NCI-H1694 treated with DMSO at 0.1 percent for 48 hours (cell line): ENCODE results near the gene CDCA3.
"Not testable (repeated sequence)": the region's sequence is repeated elsewhere in the genome, so short reads cannot be mapped to it uniquely, and the experiment has no call there.

Experiments used
- DNase-seq: peaks from one replicate; lab custom pipeline; 2025; lab: John Stamatoyannopoulos, UW

Gene CDCA3

DNA sequence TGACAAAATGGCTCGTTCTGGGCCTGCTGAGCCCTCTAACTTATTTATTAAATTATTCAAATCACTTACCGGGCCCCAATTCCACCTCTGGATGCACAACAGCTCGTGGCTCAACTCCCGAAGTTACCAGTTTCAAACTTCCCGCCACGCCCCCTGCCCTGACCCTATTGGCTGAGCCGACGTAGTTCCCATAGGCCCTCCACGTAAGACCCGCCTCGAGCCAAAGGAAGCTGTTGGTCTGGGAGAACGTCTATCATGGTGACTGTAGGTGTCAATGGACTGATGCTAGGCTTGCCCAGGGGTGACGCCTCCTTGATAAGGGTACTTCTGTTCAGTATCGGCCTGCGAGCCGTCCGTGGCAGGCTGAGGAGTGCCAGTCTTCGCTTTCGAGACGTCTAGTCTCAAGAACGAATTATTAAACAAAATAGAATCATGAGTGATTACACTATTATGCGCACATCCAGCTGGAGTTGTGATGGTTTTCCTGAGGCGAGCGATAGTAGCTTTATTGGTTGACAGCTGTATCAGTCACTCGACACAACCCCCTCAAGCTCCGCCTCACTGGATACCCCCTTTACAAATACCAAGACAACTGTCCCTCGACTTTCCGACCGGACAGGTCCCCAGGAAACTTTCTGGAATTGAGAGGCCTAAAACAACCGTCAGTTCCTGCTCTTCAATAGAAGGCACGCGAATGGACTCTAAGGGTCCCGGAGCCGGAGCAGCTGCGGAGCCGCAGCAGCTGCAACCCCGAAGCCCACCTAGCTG, at the start of gene CDCA3:
Gene CDCA3 (minus strand): TSS at position 134 of the 768 bp plus-strand sequence. CDS start 334 bp downstream, outside the sequence.
- DNase-seq = peak; percentile 99

DNA sequence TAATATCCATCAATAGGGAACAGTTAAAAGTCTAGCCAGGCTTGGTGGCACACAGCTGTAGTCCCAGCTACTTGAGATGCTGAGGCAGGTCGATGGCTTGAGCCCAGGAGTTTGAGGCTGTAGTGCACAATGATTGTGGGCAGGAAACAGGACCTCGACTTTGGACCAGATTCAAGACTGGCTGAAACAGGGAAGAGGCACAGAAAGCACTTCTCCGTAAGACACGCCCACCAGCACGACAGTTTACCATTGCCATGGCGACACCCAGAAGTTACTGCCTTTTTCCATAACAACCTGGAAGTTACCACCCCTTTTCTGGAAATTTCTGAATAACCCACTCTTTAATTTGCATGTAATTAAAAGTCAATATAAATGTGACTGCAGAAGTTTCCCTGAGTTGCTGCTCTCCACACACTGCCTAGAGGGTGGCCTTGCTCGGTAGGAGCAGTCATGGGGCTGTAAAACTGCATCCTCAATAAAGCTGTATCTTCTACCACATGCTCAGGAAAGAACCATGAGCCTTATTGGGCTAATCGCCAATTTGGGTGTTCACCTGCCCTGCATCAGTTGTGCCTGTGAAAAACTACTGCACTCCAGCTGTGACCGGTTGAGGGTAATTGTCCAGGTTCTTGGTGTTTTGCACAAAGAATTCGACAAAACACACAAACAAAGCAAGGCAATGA, 48.9 kb upstream of the CDCA3 start:
- DNase-seq = no peak

- no peak for DNase-seq
Observed at GRCh38 chr12:6899427-6899826, 48.3 kb upstream of the CDCA3 start.

DNA sequence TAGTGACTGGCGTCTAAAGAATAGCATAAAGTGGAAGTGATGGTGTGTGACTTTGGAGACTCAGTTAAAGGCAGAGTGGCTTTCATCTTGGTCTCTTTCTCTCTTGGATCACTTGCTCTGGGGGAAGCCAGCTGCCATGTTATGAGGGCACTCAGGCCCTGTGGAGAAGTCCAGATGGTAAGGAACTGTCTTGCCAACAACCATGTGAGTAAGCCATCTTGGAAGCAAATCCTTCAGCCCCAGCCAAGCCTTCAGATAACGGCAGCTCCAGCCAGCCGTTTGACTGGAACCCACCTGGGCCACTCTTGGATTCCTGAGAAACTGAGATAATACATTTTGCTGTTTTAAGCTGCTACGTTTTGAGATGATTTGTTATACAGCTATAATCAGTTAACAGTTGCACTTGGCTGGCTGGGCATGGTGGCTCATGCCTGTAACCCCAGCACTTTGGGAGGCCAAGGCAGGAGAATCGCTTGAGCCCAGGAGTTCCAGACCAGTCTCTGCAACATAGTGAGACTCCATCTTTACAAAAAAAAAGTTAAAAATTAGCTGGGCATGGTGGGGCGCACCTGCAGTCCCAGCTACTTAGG, 45.9 kb upstream of the CDCA3 start:
- DNase-seq = no peak

GRCh38 chr12:6894321-6894720, 43.2 kb upstream of the CDCA3 start:
- DNase-seq = no peak

DNA sequence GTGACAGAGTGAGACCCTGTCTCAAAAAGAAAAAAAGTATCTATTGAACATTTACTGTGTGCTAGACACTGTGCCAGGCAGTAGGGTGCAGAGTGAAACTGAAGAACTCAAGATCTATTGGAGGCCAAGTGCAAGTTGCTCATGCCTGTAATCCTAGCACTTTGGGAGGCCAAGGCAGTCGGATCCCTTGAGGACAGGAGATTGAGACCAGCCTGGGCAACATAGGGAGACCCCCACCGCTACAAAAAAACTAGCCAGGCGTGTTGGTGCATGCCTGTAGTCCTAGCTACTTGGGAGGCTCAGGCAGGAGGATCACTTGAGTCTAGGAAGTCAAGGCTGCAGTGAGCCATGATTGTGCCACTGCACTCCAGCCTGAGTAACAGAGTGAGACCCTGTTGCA, 41.6 kb upstream of the CDCA3 start:
- DNase-seq = not testable (repeated sequence)

GRCh38 chr12:6891646-6892001, 40.5 kb upstream of the CDCA3 start:
- DNase-seq = no peak

DNA sequence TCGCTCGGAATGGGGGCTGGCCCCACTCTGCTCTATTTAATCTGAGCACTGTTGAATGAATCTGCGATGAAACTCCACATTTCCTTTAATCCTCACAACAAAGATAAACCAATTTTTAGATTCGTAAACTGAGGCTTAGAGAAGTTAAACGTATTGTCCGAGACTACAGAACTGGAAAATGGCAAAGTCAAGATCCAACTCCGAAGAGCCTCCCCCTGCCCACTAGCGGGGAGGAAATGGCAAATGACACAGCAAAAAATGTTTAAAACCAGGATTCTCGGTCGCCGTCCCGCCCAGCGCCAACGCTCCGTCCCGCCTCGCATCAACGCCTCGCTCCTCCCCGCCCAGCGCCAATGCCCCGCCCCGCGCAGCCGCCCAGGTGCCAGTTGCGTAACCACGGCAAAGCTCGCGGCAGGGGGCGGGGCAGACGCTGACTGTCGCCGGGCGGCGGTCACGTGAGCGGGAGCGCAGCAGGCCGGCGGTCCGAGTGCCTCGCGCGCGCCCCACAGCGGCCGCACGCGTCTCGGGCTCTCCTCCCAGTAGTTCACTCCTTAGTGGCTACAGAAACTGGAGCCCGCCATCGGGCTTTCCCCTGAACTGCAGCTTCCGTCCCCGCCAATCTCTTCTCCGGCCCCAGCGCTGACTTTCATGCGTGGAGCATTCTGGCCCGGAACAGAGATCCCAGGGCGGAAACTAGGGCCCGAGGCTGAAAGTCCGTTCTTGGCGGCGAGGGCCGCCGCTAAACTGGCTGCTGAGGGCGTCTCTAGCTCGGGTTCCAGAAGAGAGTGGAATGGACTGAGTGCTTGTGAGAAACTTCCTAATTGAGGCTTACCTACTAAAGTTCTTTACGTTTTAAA, 39.9 kb upstream of the CDCA3 start:
- DNase-seq = peak; percentile 96

DNA sequence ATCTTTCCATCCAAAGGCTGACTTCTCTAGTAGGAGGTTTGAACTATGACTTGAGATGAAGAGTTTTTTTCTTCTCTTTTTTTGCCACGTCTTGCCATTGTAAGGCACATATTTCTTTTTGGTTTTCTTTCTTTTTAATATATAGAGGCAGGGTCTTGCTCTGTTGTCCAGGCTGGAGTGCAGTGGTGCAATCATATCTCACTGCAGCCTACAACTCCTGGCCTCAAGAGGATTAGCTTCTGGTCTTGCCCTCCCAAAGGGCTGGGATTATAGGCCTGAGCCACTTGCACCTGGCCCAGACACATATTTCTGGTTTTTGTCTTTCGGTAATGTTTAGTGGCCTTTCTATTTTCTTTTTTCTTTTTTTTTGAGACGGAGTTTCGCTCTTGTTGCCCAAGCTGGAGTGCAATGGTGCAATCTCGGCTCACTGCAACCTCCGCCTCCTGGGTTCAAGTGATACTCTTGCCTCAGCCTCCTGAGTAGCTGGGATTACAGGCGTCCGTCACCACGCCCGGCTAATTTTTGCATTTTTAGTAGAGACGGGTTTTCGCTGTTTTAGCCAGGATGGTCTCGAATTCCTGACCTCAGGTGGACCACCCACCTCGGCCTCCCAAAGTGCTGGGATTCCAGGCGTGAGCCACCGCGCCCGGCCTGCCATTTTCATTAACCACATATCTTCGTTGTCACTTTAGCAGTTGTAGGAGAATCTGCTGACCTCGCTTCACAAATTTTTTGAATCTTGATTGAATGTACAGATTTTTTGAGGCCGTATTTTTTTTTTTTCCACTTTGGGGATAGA, 38.9 kb upstream of the CDCA3 start:
- DNase-seq = not testable (repeated sequence)

DNA sequence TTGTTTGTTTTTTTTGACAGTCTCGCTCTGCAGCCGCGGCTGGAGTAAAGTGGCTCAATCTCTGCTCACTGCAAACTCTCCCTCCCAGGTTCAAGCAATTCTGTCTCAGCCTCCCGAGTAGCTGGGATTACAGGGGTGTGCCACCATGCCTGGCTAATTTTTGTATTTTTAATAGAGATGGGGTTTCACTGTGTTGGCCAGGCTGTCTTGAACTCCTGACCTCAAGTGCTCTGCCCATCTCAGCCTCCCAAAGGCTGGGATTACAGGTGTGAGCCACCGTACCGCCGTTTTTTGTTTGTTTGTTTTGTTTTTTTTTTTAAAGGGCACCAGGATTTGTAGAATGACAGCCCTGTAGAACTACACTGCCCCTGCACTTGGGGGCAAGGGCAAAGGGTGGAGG, 37.7 kb upstream of the CDCA3 start:
- DNase-seq = not testable (repeated sequence)

DNA sequence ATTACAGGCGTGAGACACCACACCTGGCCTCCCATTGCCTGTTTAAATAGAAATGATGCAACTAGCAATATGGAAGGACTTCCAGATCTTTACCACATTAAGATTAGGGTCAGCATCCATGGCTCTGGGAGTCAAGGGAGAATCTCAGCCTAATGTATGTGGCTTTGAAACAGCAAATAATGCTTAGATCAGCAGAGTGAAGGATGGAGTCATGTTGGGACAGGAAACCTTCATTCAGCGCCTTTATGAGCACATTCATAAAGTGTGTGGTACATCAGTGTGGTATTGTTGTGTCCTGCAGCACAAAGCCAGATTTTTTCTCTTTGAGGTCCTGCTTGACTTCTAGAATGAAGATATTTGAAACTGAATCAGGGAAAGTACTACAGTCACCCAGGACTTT, 37.3 kb upstream of the CDCA3 start:
- DNase-seq = no peak

DNA sequence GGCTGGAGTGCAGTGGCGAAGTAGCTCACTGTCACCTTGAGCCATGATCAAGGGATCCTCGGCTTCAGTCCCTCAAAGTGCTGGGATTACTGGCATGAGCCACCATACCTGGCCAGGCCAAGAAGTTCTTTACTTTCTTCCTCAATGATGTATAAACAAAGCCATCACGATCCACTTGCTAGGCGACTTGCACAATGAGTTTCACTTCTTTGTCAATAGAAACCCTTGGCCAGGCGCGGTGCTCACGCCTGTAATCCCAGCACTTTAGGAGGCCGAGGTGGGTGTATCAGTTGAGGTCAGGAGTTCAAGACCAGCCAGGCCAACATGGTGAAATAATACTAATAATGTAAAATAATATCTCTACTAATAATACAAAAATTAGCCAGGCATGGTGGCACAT, 36.4 kb upstream of the CDCA3 start:
- no peak for DNase-seq

DNA sequence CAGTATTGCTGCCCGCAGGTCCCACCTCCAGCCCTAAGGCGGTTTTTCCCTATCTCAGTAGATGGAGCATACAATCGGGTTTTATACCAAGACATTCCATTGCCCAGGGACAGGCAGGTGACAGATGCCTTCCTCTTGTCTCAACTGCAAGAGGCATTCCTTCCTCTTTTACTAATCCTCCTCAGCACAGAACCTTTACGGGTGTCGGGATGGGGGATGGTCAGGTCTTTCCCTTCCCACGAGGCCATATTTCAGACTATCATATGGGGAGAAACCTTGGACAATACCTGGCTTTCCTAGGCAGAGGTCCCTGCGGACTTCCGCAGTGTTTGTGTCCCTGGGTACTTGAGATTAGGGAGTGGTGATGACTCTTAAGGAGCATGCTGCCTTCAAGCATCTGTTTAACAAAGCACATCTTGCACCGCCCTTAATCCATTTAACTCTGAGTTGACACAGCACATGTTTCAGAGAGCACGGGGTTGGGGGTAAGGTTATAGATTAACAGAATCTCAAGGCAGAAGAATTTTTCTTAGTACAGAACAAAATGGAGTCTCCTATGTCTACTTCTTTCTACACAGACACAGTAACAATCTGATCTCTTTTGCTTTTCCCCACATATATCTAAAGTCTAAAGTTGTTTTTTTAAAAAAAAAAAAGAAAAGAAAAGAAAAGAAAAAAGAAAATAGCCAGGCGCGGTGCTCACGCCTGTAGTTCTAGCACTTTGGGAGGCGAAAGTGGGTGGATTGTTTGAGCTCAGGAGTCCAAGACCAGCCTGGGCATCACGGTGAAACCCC, 35.3 kb upstream of the CDCA3 start:
- DNase-seq = not testable (repeated sequence)

- DNase-seq = no peak
Observed at GRCh38 chr12:6884539-6884938, 33.5 kb upstream of the CDCA3 start.

- no peak for DNase-seq
Observed at GRCh38 chr12:6883683-6884082, 32.6 kb upstream of the CDCA3 start.

DNA sequence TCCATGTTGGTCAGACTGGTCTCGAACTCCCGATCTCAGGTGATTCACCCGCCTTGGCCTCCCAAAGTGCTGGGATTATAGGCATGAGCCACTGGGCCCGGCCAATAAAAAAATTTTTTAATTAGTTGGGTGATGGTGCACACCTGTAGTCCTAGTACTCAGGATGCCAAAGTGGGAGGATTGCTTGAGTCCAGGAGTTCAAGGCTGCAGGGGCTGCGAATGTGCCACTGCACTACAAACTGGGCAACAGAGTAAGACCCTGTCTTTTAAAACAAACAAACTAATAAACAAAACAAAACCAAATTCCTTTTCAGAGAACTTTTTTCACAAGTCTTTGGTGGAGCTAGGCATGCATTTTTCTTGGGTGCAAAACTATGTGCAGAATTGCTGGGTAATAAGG, 32.2 kb upstream of the CDCA3 start:
- no peak for DNase-seq

DNA sequence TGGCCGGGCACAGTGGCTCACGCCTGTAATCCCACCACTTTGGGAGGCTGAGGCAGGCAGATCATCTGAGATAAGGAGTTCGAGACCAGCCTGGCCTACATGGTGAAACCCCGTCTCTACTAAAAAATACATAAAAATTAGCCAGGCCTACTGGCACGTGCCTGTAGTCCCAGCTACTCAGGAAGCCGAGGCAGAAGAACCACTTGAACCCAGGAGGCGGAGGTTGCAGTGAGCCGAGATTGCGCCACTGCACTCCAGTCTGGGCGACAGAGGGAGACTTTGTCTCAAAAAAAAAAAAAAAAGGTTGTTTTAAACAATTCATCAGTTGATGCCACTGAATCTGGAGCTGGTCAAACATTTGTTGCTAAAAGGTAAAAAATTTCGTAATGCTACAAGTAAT, 28.7 kb upstream of the CDCA3 start:
- not testable (repeated sequence) for DNase-seq

DNA sequence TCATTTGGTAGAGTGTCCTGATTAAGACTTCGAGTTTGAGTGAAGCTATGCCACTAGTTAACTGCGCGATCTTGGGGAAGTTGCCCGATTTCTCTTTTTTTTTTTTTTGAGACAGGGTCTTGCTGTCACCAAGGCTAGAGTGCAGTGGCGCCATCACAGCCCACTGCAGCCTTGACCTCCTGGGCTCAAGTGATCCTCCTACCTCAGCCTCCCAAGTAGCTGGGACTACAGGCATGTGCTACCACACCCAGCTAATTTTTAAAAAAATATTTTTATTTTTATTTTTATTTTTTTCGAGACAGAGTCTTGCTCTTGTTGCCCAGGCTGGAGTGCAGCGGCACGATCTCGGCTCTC, 22.9 kb upstream of the CDCA3 start:
- not testable (repeated sequence) for DNase-seq

DNA sequence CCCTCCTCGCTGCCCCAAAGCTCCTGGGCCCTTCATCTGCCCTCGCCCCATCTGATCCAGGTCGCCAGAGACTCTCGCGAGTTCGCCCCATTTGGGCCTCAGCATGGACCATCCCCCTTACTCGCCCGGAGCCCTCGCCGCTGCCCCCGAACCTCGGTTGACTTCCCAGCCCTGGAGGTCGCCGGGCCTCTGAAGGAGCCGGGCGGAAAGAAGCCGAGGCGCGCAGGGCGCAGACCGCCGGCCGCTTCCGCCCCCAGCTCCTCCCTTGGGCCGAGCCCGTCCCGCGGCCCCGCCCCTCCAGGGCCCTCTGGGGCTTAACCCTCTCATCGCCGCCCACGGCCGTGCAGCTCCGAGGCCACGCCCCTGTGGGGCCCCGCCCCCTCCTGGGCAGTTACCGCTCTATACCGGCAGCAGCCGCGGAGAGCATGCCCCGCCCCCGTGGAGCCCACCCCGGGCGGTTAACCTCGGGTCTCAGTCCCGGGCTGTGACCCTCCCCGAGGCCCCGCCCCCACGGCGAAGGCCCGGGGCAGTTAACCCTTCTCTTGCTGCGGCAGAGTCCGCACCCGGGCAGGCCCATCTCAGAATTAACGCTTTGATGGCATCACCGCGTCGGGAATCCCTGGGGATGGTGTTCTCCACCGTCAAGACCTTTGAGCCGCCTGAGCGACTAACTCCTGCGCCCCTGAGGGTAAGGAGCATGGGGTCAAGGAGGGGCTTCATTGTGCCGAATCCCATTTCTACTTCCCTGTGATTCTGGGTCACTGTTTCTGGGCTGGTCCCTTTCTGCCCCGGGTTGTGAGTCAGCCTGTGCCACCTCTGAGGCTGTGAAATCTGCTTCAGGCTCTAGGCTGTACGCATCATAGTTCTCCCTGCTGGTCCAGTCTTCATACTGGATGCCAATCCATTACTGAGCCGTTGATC, 22.3 kb upstream of the CDCA3 start, which contains the start of gene SPSB2:
Gene SPSB2 (minus strand): TSS at position 210 of the 921 bp plus-strand sequence. CDS start 402 bp downstream, outside the sequence.
- peak; percentile 95 for DNase-seq
